GM12878 (cell line): ENCODE measurements around the gene CDC14A.

Source experiments
- CREB1 ChIP-seq: IDR thresholded peaks from 2 replicates; pipeline ENCODE4 v1.6.1; 2012; ENCODE audit warnings: low read depth, mild to moderate bottlenecking, inconsistent platforms
- DPF2 ChIP-seq: fragments of 450-650 bp; IDR thresholded peaks from 2 replicates; pipeline ENCODE4 v1.6.1; 2017; ENCODE audit warnings: mild to moderate bottlenecking
- FOXM1 ChIP-seq: IDR thresholded peaks from 2 replicates; pipeline ENCODE4 v1.6.1; 2012; ENCODE audit warnings: low read depth, mild to moderate bottlenecking, inconsistent platforms, low read length, moderate library complexity
- PAX8 ChIP-seq: fragments of 450-650 bp; IDR thresholded peaks from 2 replicates; pipeline ENCODE4 v1.6.1; 2017; ENCODE audit warnings: mild to moderate bottlenecking, moderate library complexity
- POLR2AphosphoS5 ChIP-seq: IDR thresholded peaks from 2 replicates; pipeline ENCODE4 v1.6.1; 2011; ENCODE audit warnings: mild to moderate bottlenecking, low read length, inconsistent platforms
- TAF1 ChIP-seq: IDR thresholded peaks from 2 replicates; pipeline ENCODE4 v1.6.1; 2011; ENCODE audit warnings: mild to moderate bottlenecking, low read depth, low read length, borderline replicate concordance
- WRNIP1 ChIP-seq: IDR thresholded peaks from 2 replicates; pipeline ENCODE4 v1.6.1; 2011; ENCODE audit warnings: low read depth, low read length, improper control_type of control experiment, borderline replicate concordance
- TF ChIP-seq, protein P1 (sequence below): IDR thresholded peaks from 2 replicates; pipeline ENCODE4 v1.6.1; 2011; ENCODE audit warnings: low read depth, mild to moderate bottlenecking, low read length, moderate library complexity, borderline replicate concordance; ENCODE audit errors: extremely low read depth

- TF ChIP-seq TAF1 (no peak), PAX8 (no peak), FOXM1 (no peak), WRNIP1 (no peak), POLR2AphosphoS5 (no peak), CREB1 (no peak), DPF2 (no peak)
- TF ChIP-seq, protein P1, sequence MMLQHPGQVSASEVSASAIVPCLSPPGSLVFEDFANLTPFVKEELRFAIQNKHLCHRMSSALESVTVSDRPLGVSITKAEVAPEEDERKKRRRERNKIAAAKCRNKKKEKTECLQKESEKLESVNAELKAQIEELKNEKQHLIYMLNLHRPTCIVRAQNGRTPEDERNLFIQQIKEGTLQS, result no peak
These were observed 10.6 kb downstream of the CDC14A start for GRCh38 chr1:100362821-100363466.
